HG03139 (cell line): ENCODE measurements around the gene B3GNT9.
"Not testable (repeated sequence)": the region's sequence is repeated elsewhere in the genome, so short reads cannot be mapped to it uniquely, and the experiment has no call there.

Experiments used
- ATAC-seq: cut with Tn5 transposase; IDR thresholded peaks from one replicate; pipeline ENCODE4 v1.9.1; 2021; ENCODE audit not compliant: unreplicated experiment

Gene B3GNT9

GRCh38 chr16:67154578-67155294 lies 3.9 kb upstream of the B3GNT9 start:
- no peak for ATAC-seq

- no peak for ATAC-seq
Measured at GRCh38 chr16:67151431-67152097, 766 bp upstream of the B3GNT9 start.

- no peak for ATAC-seq
Measured at GRCh38 chr16:67150047-67150832, 558 bp downstream of the B3GNT9 start.

DNA sequence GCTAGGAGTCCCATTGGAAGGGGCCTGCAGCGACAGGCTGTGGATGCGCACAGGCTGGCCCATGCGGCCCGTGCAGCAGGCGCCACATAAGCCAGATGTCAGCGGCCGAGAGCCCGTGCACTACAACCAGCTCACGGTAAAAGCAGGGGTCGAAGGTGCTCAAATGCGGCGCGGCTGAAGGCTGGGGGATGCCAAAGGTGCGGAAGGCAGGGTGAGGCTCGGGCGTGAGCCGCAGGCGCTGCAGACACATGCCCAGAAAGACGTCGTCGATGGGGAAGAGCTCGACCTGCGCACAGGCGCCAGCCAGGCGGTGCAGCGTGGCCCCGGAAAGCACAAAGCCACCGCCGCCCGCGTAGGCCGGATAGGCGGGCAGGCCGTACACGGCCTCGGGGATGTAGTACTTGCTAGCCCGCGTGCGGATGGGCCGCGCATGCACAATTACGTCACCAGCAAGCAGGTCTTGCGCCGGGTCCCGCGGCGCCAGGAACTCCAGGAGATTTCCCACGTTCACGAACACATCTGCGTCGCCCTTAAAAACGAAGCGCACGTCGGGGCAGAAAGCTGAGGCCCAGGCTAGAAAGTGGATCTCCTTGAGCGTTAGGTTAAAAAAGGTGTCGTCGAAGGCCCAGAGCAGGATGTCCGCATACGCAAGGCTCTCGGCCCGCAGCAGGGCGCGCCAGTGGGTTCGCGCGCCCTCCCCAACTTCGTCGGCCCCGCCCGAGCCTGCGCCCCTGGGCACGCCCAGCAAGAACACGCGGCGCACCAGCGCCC lies 1.3 kb downstream of the B3GNT9 start:
- ATAC-seq: no peak

GRCh38 chr16:67148656-67149275 lies 2.0 kb downstream of the B3GNT9 start:
- no peak for ATAC-seq

- no peak for ATAC-seq
Measured at GRCh38 chr16:67148221-67148620, 2.6 kb downstream of the B3GNT9 start.

DNA sequence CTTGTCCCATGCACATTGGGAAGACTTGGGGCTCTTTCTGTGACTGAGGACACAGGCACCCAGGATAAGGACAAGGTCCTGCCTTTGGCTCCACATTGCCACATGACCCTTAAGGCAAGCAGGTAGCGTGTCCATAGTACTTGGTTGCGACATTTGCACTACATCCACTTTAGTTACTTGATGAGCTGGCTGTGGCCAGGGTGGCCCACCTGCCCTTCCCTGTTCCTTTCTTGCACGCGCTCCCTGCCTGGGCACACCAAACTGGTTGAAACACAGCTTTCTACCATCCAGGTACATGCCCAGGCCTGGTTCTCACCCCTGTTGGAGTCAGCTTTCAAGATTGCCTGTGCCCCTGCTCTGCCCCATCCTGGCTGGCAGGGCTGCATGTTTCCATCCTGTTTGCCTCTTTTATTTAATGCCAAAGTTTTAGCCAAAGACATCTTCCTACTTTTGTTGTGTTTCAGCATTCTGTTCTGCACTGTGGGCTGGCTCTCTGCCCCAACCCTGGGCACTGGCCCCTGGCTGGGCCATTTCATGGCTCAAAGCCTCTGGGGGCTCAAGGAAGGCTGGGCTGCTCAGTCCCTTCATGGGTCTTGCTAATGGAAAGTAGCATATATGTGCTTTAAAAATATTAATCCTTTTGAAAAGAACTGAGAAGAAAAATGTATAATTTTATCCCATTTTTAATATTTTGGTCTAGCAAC lies 3.2 kb downstream of the B3GNT9 start:
- no peak for ATAC-seq

DNA sequence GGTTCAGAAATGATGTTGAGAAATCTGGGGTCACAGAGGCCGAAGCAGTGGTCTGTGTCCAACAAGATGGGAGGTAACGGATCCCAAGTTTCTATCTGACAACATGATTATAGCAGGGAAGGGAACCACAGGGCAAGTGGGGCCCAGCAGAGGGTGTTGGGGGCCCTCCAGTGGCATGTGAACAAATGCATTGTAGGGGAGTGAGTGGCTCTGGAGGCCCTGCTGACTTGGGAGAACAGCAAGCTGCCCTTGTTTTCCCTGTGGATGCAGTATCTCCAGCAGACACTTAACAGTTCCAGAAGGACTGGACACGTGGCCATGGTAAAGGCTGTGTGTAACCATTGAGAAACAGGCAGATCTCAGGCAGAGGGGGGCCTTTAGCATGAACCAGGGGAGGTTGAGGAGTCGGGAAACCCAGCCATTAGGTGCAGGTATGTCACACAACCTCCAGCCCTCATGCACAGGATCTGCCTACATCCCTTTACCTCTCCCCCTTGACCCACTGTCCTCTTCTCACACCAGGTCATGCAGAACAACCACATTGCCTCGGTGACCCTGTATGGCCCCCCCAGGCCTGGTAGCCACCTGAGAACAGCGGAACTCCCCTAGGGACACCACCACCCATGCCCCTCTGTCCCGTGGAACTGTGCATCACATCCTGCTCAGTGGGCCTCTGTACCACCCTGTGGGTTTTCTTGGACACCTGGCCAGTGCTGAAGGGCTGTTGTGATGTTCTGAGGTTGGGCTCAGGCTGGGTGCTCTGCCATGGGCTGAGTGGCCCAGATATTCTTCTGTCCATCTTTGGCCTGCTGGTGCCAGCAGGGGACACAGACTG lies 4.1 kb downstream of the B3GNT9 start:
- no peak for ATAC-seq

- no peak for ATAC-seq
Measured at GRCh38 chr16:67145746-67146145, 5.1 kb downstream of the B3GNT9 start.

GRCh38 chr16:67144943-67145342 lies 5.9 kb downstream of the B3GNT9 start:
- ATAC-seq: no peak

- ATAC-seq: no peak
Measured at GRCh38 chr16:67142342-67142741, 8.5 kb downstream of the B3GNT9 start.

DNA sequence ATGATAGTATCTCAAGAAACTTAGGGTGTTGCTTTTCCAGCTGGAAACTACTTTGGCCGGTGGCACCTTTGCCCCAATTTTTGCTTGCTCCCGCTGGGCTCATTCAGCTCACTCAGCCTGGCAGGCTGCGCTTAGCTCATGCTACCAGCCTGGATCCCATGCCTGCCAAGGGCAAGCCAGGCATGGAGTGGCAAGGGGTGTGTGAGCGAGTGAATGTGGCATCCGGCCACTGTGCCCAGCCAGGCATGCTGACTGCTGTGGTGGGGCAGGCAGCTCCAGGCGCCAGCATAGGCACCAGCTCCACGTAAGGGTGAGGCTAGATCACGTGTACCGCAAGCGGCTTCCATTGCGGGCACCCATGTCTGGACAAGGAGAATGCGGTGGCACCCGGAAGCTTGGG lies 9.4 kb downstream of the B3GNT9 start:
- ATAC-seq: no peak

- ATAC-seq: no peak
Measured at GRCh38 chr16:67137605-67138004, 13.2 kb downstream of the B3GNT9 start.

DNA sequence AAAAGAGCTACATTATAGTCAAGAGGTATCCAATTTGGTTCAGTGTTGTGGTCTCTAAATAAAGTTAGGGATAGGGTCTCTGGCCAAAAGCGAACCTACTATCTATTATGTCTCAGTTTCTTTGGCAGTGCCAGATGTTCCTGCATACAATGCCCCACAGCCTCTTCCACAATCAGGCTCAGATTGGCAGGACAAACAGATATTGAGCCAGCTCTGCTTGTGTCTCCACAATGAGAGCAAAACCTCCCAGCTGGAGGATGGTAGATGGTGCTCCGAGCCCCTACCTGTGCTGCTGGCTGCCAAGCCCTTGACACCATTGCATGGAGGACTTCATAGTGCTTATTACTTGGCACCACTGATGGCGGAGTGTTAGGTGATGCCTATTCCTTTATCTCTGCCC lies 21.4 kb downstream of the B3GNT9 start:
- ATAC-seq: no peak

- ATAC-seq: no peak
Measured at GRCh38 chr16:67128887-67129286, 21.9 kb downstream of the B3GNT9 start.

- no peak for ATAC-seq
Measured at GRCh38 chr16:67128417-67128816, 22.4 kb downstream of the B3GNT9 start.

GRCh38 chr16:67122799-67123198 lies 28.0 kb downstream of the B3GNT9 start:
- ATAC-seq: not testable (repeated sequence)

GRCh38 chr16:67120025-67120424 lies 30.8 kb downstream of the B3GNT9 start:
- no peak for ATAC-seq

- no peak for ATAC-seq
Measured at GRCh38 chr16:67117716-67118115, 33.1 kb downstream of the B3GNT9 start.
